ENCODE results near the gene MYH9. TPM values are rescaled to one million over a fixed set of nuclear protein-coding genes. Genes with fewer than 3 reads are reported as not detected.
"Not testable (repeated sequence)": the region's sequence is repeated elsewhere in the genome, so short reads cannot be mapped to it uniquely, and the experiment has no call there.

The MYH9 gene
- total RNA-seq, 1 donor from 2014 or later: 973 TPM

DNA sequence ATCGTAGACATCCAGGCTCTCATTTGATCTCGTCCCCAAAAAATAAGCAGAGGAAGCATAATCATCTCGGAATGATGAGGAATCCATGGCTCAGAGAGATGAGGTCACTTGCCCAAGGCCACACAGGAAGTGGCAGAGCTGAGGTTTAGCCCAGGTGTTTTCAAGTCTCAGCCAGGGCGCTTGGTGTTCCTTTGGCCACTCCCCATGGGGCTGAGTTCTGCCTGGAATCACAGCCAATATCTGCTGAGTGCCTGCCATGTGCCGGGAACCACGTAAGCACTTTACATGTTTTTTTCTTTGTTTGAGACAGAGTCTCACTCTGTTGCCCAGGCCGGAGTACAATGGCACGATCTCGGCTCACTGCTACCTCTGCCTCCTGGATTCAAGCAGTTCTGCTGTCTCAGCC is 29.5 kb upstream of the MYH9 start:
- DNase-seq (ENCODE audit: low spot score) (no peak), ATAC-seq (no peak)
- intact Hi-C loops (cut with DNase I): no loop called here

DNA sequence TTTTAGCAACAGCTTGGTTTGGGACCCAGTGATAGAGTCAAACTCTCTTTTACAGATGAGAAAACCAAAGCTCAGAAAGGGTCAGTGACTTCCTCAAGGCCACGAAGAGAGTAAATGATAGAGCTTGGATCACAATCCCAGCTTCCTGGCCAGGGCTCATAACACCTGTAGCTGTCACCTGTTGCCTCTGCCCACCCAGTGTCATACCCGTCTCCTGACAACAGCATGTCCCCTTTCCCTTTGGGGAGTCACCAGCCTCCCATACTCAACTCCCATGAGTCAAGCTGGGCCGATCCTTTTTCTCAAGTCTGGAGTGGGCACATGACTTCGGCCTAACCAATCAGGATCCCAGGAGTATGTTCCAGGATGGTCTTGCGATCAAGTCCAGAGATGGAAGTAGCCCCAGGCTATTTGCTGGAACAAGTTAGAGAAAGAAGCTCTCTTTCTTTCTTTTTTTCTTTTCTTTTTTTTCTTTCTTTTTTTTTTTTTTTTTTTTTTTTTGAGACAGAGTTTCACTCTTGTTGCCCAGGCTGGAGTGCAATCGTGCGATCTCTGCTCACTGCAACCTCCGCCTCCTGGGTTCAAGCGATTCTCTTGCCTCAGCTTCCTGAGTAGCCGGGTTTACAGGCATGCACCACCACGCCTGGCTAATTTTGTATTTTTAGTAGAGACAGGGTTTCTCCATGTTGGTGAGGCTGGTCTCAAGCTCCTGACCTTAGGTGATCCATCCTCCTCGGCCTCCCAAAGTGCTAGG is 27.8 kb upstream of the MYH9 start:
- DNase-seq (ENCODE audit: low spot score) (no peak), ATAC-seq (no peak)
- intact Hi-C loops (cut with DNase I): no loop called here

DNA sequence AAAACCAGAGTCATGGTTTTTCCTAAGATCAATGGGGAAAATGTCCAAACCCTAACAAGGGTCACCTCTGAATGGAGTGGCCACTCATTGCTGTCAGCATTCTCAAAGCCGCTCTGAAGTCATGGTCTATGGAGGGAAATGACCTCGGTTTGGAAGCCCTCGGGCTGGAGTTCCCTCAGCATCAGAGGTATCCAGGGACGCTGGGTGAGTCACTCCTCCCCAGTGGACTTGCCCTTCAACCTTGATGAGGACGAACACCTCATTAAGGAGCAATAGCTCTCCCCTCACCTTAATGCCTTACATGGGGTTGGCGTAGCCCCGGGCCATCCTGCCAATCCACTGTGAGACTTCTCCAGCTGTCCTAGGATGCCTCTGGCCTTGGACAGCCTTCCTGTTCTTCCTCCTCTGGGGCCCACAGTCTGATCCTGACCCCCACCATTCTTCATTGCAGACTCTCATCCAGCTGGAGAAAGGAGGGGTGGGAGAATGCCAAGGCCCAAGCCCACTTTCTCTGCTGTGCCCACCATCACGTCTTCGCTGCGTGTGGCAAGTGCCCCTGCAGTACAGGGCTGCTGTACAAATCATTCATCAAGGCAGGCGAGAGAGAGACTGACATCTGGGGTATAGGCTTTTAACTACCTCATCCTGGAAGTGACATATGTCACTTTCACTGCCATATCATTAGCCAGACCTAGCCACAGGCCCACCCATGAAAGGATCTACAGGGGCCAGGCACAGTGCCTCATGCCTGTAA is 25.4 kb upstream of the MYH9 start:
- intact Hi-C loops (cut with DNase I): no loop called here

DNA sequence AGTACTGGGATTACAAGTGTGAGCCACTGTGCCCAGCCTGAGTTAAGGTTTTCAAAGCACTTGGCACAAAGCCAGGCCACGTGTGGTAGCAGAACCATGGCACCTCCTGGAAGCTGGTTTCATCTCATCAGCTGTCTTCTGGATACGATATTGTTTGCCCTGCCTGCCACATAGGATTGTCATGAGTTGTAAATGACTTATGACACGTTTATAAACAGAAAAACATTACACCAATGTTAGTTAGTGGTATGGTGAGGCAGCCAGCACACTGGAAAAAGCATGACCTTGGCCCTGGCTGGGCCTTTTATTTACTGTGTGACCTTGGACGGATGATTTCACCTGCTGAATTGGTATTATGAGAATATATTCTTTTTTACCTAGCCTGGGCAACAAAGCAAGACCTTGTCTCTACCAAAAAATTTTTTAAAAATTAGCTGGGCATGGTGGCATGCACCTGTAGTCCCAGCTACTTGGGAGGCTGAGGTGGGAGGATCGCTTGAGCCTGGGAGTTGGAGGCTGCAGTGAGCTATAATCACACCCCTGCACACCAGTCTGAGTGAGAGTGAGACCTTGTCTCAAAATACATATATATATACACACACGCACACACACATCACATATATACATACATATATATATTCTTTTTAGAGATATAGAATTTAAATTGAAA is 24.0 kb upstream of the MYH9 start:
- ATAC-seq (no peak), DNase-seq (ENCODE audit: low spot score) (no peak)
- intact Hi-C loops (cut with DNase I): no loop called here

More for the DNA sequence above, 25.4 kb upstream of the MYH9 start:
- DNase-seq (ENCODE audit: low spot score) (no peak), ATAC-seq (no peak)

DNA sequence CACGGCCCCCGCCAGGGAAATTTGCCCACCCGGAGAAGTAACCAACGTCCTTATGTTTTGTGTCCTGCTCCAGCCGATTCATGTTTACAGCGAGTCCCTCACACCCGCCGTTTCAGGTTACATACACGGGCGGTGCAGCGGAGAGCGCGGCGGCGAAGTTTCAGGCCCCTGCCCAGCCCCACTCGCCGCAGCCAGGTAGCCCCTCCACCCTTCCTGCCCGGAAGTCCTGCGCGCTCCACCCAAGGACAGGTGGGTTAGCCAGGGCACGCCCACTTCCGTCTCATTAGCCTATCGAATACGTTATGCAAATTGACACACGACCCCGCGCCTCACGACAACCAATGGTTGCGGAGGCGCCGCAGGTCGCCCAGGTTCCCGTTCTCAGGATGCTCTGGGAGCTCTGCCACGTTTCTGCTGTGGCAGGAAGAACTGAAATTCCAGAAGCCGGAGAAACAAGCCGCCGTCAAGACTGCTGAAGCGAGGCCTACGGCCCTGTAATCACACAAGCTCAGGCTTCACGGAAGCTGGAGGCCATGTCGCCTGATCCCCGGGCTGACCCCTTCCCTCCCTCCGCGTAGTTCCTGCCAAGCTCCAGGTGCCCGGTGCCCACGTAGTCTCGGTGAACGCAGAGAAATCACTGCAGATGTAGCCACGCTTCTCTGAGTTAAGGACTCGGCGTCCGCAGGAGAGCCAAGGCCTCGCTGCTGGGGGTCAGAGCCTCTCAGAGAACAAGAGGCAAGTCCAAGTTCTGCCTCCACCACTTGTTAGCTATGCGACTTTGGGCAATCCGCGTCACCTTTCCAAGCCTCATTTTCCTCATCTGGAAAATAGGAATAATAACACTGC is 22.4 kb upstream of the MYH9 start:
- ATAC-seq (peak; percentile 73), DNase-seq (ENCODE audit: low spot score) (peak; percentile 73)
- intact Hi-C loops (cut with DNase I): no loop called here

DNA sequence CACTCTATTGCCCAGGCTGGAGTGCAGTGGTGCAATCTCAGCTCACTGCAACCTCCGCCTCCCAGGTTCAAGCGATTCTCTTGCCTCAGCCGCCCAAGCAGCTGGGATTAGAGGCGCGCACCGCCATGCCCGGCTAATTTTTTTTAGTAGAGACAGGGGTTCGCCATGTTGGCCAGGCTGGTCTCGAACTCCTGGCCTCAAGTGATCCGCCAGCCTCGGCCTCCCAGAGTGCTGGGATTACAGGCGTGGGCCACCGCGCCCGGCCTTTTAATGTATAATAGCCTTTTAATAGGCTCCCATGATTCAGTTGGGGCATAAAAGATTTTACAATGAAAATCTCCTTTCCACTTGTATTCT is 21.8 kb upstream of the MYH9 start:
- intact Hi-C loops (cut with DNase I); ATAC-seq; DNase-seq (ENCODE audit: low spot score): not testable (repeated sequence)

DNA sequence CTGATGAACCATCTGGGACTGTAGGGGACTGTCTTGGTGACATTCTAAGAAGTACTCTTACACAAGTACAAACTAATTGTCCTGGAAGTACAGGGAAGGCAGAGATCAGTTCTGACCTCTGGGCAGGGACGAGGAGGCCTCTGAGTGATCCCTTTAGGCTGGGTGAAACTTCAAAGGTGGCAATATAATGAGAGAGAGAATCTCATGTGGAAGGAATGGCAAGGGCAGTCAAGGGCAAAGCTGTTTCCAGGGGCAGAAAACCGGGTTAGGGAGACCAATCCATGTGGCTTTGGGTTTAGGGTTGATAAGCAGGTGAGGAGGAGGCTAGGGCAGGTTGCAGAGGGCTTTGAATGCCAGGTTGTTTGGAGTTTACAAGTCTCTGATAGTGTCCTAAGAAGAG is 21.3 kb upstream of the MYH9 start:
- no peak for ATAC-seq
- intact Hi-C loops (cut with DNase I): no loop called here
- no peak for DNase-seq (ENCODE audit: low spot score)

DNA sequence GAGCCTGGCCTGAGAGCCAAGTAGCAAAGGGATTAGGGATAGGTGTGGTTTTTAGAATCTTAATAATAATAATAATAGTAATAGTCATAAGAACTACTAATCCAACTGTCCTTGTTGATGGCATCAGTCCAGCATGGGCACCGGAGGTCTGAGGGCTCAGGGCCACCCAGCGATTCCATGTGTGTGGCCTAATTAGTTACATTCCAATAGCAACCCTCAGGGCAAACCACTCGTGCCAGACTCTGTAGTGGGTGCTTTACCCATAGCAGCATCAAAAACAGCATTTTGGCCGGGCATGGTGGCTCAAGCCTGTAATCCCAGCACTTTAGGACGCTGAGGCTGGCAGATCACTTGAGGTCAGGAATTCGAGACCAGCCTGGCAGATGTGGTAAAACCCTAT is 19.0 kb upstream of the MYH9 start:
- intact Hi-C loops (cut with DNase I): no loop called here
- DNase-seq (ENCODE audit: low spot score) (no peak), ATAC-seq (no peak)

DNA sequence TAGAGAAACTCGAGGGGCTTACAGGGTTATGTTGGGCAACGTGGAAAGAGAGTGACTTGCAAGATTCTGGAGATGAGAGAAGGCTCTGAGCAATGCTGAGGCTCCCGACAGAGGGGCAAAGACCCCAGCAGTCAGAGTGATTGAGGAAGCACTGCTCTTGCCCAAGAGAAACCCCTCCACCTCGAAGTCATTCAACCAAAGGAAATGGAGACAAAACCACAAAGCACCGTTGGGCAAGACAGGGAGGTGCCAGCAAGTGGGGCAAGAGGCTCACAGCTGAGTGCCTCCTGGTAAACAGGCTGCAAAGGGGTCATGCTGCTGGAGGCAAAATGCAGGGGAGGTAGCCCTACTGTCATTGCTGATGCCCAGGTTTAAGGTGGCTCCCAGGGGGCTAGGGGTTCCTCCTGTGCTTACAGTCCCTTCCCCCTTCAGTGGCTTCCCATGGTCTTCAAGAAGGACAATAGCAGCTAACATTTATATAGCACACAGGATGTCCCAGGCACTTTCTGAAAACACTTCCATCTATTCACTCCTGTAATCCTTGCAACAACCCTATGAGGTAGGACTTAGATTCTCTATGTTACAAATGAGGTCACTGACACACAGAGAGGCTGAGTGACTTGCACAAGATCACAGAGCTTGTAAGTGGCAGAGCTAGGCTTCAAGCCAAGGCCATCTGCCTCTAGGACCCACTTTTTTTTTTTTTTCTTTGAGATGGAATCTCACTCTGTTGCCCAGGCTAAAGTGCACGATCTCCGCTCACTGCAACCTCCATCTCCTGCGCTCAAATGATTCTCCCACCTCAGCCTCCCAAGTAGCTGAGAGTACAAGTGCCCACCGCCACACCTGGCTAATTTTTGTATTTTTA is 18.1 kb upstream of the MYH9 start:
- ATAC-seq: no peak
- intact Hi-C loops (cut with DNase I): no loop called here
- no peak for DNase-seq (ENCODE audit: low spot score)

DNA sequence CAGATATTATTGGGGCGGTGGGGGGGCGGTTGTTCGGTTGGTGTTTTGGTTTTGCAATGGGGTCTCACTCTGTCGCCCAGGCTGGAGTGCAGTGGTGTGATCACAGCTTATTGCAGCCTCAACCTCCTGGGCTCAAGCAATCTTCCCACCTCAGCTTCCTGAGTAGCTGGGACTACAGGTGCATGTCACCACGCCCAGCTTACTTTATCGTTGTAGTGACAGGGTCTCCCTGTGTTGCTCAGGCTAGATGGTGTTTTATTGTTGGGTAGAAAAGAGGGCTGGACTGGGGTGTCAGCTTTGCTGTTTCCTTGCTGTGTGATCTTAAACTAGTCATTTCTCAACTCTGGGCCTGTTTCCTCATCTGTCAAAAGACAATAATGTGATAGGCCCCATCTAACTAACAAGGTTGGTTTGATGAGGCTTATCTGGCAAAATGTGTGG is 17.5 kb upstream of the MYH9 start:
- intact Hi-C loops (cut with DNase I): no loop called here

DNA sequence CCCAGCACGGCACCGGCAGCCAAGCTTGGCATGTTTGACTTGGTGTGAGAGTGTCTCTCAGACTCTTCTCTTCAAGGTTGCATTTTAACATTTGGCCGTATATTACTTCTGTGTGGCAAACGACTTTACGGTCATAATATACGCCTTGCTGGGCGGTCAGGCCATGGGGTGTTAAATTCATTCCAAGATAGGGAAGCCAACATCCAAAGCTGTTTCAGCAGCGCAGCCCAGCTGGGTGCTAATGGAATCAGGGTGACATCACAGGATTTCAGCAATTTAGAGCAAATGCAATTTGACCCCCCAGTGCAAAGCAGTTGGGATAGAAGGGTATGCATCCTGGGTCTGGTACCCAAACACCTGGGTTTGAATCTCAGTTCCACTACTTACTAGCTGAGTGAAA is 16.7 kb upstream of the MYH9 start:
- no peak for DNase-seq (ENCODE audit: low spot score)
- ATAC-seq: no peak
- intact Hi-C loops (cut with DNase I): no loop called here

More for the DNA sequence above, 17.5 kb upstream of the MYH9 start:
- ATAC-seq: no peak
- no peak for DNase-seq (ENCODE audit: low spot score)

DNA sequence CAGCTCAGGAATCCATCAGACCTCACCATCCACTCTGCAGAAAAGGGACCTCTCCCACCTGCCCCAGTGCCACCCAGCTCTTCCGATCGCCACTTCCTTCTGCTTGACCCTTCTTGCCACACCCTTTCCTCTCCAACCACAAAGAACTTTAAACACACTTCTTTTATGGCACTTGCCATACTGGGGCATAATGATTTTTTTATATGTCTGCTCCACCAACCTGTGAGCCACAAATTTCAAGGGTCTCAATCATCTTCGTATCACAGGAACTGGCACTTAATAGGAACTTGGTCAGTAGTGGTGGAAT is 11.7 kb upstream of the MYH9 start:
- no peak for DNase-seq (ENCODE audit: low spot score)
- no peak for ATAC-seq
- intact Hi-C loops (cut with DNase I): loop anchor here (10.0 kb wide), 1 partner anchor 635 kb away; no protein-coding TSS in a partner anchor

DNA sequence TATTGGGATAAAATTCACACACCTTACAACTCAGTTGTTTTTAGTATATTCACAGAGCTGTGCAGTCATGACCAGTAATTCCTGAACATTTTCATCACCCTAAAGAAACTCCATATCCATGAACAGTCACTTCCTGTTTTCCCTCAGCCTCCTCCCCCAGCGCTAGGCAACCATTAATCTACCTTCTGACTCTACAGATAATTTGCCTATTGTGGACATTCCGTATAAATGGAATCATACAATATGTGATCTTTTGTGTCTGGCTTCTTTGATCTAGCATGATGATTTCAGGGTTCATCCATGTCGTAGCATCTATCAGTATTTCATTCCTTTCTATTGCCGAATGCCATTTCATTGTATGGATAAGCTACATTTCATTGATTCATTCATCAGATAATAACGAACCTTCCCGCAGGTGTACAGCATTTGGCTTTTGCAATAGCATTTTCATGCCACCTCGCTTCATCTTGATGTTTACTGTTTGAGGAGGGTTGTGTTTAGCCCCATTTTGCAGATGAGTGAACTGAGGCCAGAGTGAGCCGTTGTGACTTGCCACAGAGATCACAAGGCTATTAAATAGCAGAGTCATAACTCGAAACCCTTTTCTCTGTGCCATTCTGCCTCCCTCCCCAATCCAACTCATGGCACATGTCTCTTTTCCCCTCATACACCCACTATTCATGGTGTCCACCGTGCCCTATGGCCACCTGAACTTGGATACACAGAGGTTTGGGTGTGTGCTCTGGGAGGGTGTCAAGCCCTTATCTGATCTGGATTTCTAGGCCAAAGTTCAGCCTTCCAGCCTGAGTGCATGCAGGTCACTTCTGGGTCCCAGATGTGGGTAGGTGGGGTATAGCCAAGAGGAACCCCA is 11.1 kb upstream of the MYH9 start:
- intact Hi-C loops (cut with DNase I): loop anchor here (10.0 kb wide), 1 partner anchor 634 kb away; no protein-coding TSS in a partner anchor
- ATAC-seq (no peak), DNase-seq (ENCODE audit: low spot score) (no peak)

DNA sequence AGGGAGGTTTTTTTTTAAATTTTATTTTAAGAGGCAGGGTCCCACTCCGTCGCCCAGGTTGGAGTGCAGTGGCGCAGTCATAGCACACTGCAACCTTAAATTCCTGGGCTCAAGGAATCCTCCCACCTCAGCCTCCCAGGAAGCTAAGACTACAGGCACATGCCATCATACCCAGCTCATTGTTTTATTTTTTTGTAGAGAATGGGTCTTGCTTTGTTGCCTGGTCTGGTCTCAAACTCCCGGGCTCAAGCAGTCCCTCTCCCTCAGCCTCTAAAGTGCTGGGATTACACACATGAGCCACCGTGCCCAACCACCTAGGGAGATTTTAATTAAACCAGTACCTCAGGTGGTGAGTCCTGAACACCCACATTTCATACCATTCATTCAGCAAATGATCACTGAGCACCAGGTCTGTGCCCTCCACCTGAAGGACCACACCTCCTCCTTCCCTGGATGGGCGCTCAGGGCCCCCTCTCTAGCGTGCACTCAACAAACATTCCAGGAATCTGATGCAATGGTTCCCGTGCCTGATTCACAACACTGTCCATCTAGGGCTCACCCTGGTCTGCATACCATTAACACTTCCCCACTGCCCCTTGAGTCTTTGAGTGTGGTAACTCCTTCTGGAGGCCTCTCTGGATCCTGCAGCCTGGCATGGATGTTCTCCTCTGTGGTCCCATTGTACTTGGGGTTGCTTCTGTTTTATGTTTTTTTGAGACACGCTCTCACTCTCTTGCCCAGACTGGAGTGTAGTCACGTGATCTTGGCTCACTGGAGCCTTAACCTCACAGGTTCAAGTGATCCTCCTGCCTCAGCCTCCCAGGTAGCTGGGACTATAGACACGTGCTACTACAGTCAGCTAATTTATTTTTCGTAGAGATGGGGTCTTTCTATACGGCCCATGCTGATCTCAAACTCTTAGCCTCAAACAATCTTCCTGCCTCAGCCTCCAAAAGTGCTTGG is 9.6 kb upstream of the MYH9 start:
- ATAC-seq: no peak
- intact Hi-C loops (cut with DNase I): loop anchor here (10.0 kb wide), 1 partner anchor 633 kb away; no protein-coding TSS in a partner anchor
- no peak for DNase-seq (ENCODE audit: low spot score)

DNA sequence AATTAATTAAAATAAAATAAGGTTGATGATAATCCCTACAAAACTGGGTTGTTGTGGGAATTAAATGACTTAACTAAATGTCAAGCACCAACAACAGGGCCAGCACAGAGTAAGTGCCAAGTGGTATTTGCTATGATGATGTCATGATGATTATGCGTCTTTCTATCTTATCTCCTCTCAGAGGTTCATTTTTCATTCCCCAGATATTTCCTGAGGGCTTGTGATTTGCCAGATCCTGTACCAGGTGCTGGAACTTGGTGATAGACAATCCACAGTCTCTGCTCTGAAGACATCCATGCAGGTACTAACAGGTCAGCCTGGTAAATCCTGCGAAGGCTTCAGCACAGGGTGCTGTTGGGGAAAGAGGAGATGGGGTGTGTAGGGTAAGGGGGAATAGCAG is 8.1 kb upstream of the MYH9 start:
- DNase-seq (ENCODE audit: low spot score) (no peak), ATAC-seq (no peak)
- intact Hi-C loops (cut with DNase I): loop anchor here (10.0 kb wide), 1 partner anchor 631 kb away; no protein-coding TSS in a partner anchor

All from sciatic nerve (tissue), 2 donors.